Neuronal stem cell (in vitro differentiated cells): ENCODE data around the gene KLHL22.
A peak's percentile ranks its signal among the peaks of the same experiment; 100 is the strongest.

Experiments used
- DNase-seq: peaks from one replicate; pipeline ENCODE4 v3.0.0-alpha.2; 2013; ENCODE audit warnings: low spot score
- H2AFZ ChIP-seq: one replicate; pipeline ENCODE4 v1.6.1; 2013; ENCODE audit warnings: mild to moderate bottlenecking, low read length, inconsistent platforms
- H2AK5ac ChIP-seq: 2 replicates; pipeline ENCODE4 v1.6.1; 2013; ENCODE audit warnings: low read depth, mild to moderate bottlenecking, inconsistent platforms, low read length, moderate library complexity, mixed read lengths
- H2BK120ac ChIP-seq: 2 replicates; pipeline ENCODE4 v1.6.1; 2013; ENCODE audit warnings: low read depth, mild to moderate bottlenecking, inconsistent platforms, low read length, moderate library complexity, mixed read lengths
- H2BK12ac ChIP-seq: one replicate; pipeline ENCODE4 v1.6.1; 2013; ENCODE audit warnings: low read length, inconsistent platforms
- H2BK15ac ChIP-seq: 2 replicates; pipeline ENCODE4 v1.6.1; 2013; ENCODE audit warnings: mild to moderate bottlenecking, low read length, inconsistent platforms, mixed read lengths
- H2BK5ac ChIP-seq: one replicate; pipeline ENCODE4 v1.6.1; 2013; ENCODE audit warnings: inconsistent platforms, mild to moderate bottlenecking, low read length, moderate library complexity
- H3K14ac ChIP-seq: one replicate; pipeline ENCODE4 v1.6.1; 2013; ENCODE audit warnings: low read length, inconsistent platforms
- H3K18ac ChIP-seq: 2 replicates; pipeline ENCODE4 v1.6.1; 2013; ENCODE audit warnings: low read length, inconsistent platforms
- H3K23ac ChIP-seq: 2 replicates; pipeline ENCODE4 v1.6.1; 2013; ENCODE audit warnings: low read depth, mild to moderate bottlenecking, mixed read lengths, low read length, inconsistent platforms; ENCODE audit not compliant: poor library complexity
- H3K27ac ChIP-seq: replicated peaks from 3 replicates; pipeline ENCODE4 v1.5.1; 2013; ENCODE audit warnings: low read length, inconsistent platforms
- H3K27me3 ChIP-seq, 3 experiments: 2 replicates each; pipeline ENCODE4 v1.6.1; 2013; ENCODE audit warnings: low read length in 3 of 3, mild to moderate bottlenecking in 2 of 3, inconsistent platforms in 1 of 3, low read depth in 1 of 3, mixed read lengths in 1 of 3, moderate library complexity in 1 of 3; ENCODE audit not compliant: control insufficient read depth in 3 of 3, insufficient read depth in 3 of 3
- H3K36me3 ChIP-seq, 2 donors: replicated peaks in 1 of 2; 2 replicates each; pipeline ENCODE4 v1.6.1; 2013; ENCODE audit warnings: low read length in 2 of 2; ENCODE audit not compliant: control insufficient read depth in 2 of 2, insufficient read depth in 2 of 2
- H3K4ac ChIP-seq: 2 replicates; pipeline ENCODE4 v1.6.1; 2013; ENCODE audit warnings: inconsistent platforms, mild to moderate bottlenecking, low read length, moderate library complexity
- H3K4me1 ChIP-seq, 2 donors: 1 replicate in 1 of 2; 2 replicates in 1 of 2; pipeline ENCODE4 v1.6.1; 2013; ENCODE audit warnings: low read length in 2 of 2, low read depth in 1 of 2; ENCODE audit not compliant: control insufficient read depth in 2 of 2, insufficient read depth in 1 of 2
- H3K4me2 ChIP-seq: one replicate; pipeline ENCODE4 v1.6.1; 2013; ENCODE audit warnings: mild to moderate bottlenecking, low read length, inconsistent platforms; ENCODE audit not compliant: insufficient read depth, poor library complexity, severe bottlenecking
- H3K4me3 ChIP-seq, 2 donors: 2 replicates each; pipeline ENCODE4 v1.5.1; 2013; ENCODE audit warnings: low read length in 2 of 2, mild to moderate bottlenecking in 2 of 2, inconsistent platforms in 1 of 2, moderate library complexity in 1 of 2
- H3K79me1 ChIP-seq: one replicate; pipeline ENCODE4 v1.6.1; 2013; ENCODE audit warnings: low read depth, mild to moderate bottlenecking, inconsistent platforms, low read length, moderate library complexity
- H3K9ac ChIP-seq: one replicate; pipeline ENCODE4 v1.6.1; 2013; ENCODE audit warnings: mild to moderate bottlenecking, low read depth, low read length, inconsistent platforms; ENCODE audit not compliant: poor library complexity
- H3K9me3 ChIP-seq, 2 donors: replicated peaks in 1 of 2; 2 replicates each; pipeline versions ENCODE3 to v1.6.1; 2013; ENCODE audit warnings: low read length in 2 of 2, mild to moderate bottlenecking in 2 of 2, inconsistent platforms in 1 of 2, low read depth in 1 of 2, mixed read lengths in 1 of 2, moderate library complexity in 1 of 2; ENCODE audit not compliant: control insufficient read depth in 2 of 2, insufficient read depth in 1 of 2
- H4K8ac ChIP-seq: one replicate; pipeline ENCODE4 v1.6.1; 2013; ENCODE audit warnings: low read depth, mild to moderate bottlenecking, inconsistent platforms, low read length, moderate library complexity
- H4K91ac ChIP-seq: one replicate; pipeline ENCODE4 v1.6.1; 2013; ENCODE audit warnings: low read length, low read depth, mild to moderate bottlenecking, inconsistent platforms; ENCODE audit not compliant: poor library complexity
- WGBS, 2 donors: extraction: QIAGEN DNeasy Blood & Tissue Kit; methylation state at CpG; one replicate each; pipeline ENCODE4 v1.1.7; 2013; ENCODE audit warnings: missing lambda C conversion rate in 2 of 2, mixed read lengths in 1 of 2; ENCODE audit not compliant: insufficient read length in 2 of 2, insufficient replicate concordance in 1 of 2; ENCODE audit errors: extremely low coverage in 2 of 2; 5-methylcytosine and 5-hydroxymethylcytosine counted together

KLHL22 gene

DNA sequence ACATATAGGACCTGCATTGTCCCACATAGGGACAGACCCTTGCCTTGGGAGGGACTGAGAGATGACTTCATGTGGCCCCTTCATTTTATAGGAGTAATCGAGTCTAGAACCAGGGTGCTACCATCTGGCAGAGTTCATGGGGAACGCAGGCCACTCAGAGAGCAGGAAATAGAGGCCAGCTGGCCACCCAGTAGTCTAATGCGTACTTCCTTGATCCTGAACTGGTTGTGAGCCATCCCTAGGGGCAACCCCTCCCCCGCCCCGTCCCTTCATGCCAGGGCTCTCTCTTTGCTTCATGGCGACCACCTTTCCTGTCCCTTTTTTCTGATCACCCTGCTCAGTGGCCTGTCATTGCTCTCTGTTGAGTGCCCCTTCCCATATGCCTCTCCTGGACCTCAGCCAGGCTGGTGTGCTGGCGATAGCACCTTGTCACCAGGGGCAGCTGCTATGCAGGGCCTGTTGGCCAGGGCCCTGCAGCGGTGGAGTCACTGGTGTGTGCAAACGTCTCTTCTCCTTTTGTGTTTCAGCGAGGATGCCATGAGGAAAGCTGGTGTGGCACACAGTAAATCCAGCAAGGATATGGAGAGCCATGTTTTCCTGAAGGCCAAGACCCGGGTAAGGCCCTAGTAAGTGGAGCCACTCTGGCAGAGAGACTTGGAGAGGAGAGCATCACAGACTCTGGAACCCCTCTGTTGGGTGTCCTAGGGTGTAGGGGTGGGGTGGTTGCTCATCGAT is 41.2 kb upstream of the KLHL22 start:
- Histone ChIP-seq H2AK5ac (no peak overlapping the region), H3K36me3 (peaks cover 5 to 67% of the 10 kb centered on the region in 2 donors)
- no CpG with 5 or more reads among the region's 12 CpGs for WGBS, 2 donors

DNA sequence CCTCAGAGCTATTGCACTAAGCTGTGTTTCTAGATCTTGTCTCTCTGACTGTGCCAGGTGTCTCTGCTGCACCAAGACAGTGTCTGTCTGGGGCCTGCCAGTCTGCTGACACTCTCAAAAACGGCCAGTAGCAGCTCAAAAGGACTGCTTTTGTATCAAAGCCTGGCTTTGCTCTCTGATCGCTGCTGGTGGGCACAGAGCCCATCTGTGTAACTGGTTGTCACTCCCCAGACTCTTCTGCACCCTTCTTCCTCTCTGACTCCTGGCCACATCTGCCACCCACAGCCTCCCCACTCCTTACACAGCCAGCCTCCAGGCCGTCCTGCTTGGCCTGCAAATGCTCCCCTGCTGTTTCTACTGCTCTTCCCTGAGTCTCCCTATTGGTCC is 38.3 kb upstream of the KLHL22 start:
- H2BK15ac ChIP-seq = no peak overlapping the region
- no peak overlapping the region for H3K4ac ChIP-seq
- no peak overlapping the region for H3K9ac ChIP-seq
- no peak overlapping the region for H2AFZ ChIP-seq
- peaks cover 21 to 34% of the 10 kb centered on the region in 2 donors for H3K4me1 ChIP-seq
- peaks cover 5 to 56% of the 10 kb centered on the region in 2 donors for H3K36me3 ChIP-seq
- no peaks in the 10 kb centered on the region for H3K9me3 ChIP-seq
- H3K27me3 ChIP-seq = no peaks in the 10 kb centered on the region
- no peak for DNase-seq
- H2AK5ac ChIP-seq = no peak overlapping the region
- no peak overlapping the region for H2BK120ac ChIP-seq
- no peak overlapping the region for H4K8ac ChIP-seq
- no peak overlapping the region for H2BK5ac ChIP-seq
- H3K14ac ChIP-seq = no peak overlapping the region
- peak overlapping the region; percentile 70 for H3K23ac ChIP-seq
- no peak overlapping the region for H2BK12ac ChIP-seq
- H3K4me2 ChIP-seq = no peak overlapping the region
- H3K27ac ChIP-seq = no peak overlapping the region
- H4K91ac ChIP-seq = no peak overlapping the region
- H3K79me1 ChIP-seq = peaks cover 22% of the 10 kb centered on the region
- no peak overlapping the region for H3K18ac ChIP-seq
- no CpG with 5 or more reads among the region's 3 CpGs for WGBS, 2 donors
- peak overlapping the region in 1 of 2 donors; percentile 22 for H3K4me3 ChIP-seq

More for the DNA sequence above, 41.2 kb upstream of the KLHL22 start:
- H3K4ac ChIP-seq = no peak overlapping the region
- no peak overlapping the region for H3K18ac ChIP-seq
- H2BK15ac ChIP-seq = no peak overlapping the region
- no peak overlapping the region for H3K14ac ChIP-seq
- H4K8ac ChIP-seq = no peak overlapping the region
- H4K91ac ChIP-seq = no peak overlapping the region
- H2BK5ac ChIP-seq = no peak overlapping the region
- no peak overlapping the region for H3K4me3 ChIP-seq
- no peaks in the 10 kb centered on the region for H3K27me3 ChIP-seq
- peaks cover 16 to 19% of the 10 kb centered on the region in 2 donors for H3K4me1 ChIP-seq
- no peak overlapping the region for H3K23ac ChIP-seq
- H2BK120ac ChIP-seq = no peak overlapping the region
- no peak overlapping the region for H3K4me2 ChIP-seq
- H2AFZ ChIP-seq = no peak overlapping the region
- no peak for DNase-seq
- no peak overlapping the region for H3K9ac ChIP-seq
- H3K9me3 ChIP-seq = no peaks in the 10 kb centered on the region
- no peak overlapping the region for H3K27ac ChIP-seq
- H2BK12ac ChIP-seq = no peak overlapping the region
- H3K79me1 ChIP-seq = peaks cover 16% of the 10 kb centered on the region

DNA sequence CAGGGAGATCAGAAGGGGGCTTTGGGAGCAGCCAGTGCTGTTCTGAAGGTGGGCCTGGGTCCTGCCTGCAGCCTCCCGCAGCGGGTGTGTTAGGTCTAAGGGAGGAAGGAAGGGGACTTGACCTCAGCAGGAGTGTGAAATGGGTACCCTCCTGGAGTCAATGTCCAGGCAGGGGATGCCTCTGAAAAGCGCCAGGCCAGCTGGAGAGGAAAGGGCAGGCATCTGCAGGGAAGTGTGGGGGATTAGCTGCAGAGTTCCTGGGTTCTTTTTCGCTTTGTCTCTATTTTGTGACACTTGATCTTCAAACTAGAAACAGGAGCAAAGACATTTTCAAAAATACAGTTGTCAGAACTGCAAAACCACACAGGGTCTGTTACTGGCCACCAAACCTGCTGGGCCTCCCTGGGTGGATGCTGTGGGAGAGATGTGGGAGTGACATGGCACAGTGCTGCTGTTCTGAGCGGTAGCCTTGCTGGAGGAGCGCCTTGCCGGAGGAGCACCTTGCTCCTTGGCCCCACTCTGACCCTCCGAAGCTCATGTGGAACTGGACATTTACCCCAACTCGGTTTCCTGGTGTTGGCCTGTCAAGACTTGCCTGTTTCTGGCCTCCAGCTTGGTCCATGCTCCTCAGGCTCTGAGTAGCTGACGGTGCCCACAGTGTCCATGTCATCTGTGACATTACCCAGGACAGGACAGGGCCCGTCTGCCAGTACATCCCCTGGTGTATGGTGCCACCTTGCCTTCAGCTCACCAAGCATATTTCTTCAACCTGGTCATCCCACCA is 37.7 kb upstream of the KLHL22 start:
- peaks cover 21 to 34% of the 10 kb centered on the region in 2 donors for H3K4me1 ChIP-seq

More for the DNA sequence above, 37.7 kb upstream of the KLHL22 start:
- no peak overlapping the region for H3K14ac ChIP-seq
- no peak overlapping the region for H2BK15ac ChIP-seq
- H3K27ac ChIP-seq = peak overlapping the region; percentile 11
- H4K91ac ChIP-seq = peak overlapping the region; percentile 77
- H3K4me2 ChIP-seq = no peak overlapping the region
- peaks cover 2 to 5% of the 10 kb centered on the region in 2 donors for H3K9me3 ChIP-seq
- H3K18ac ChIP-seq = peak overlapping the region; percentile 41
- no peak overlapping the region for H2BK120ac ChIP-seq
- H2AFZ ChIP-seq = peak overlapping the region; percentile 36
- peak overlapping the region; percentile 42 for H3K4ac ChIP-seq
- peak overlapping the region in 1 of 2 donors; percentile 22 for H3K4me3 ChIP-seq
- no peak overlapping the region for H2BK5ac ChIP-seq
- H3K23ac ChIP-seq = peak overlapping the region; percentile 70
- H3K79me1 ChIP-seq = peaks cover 25% of the 10 kb centered on the region
- peaks cover 10 to 56% of the 10 kb centered on the region in 2 donors for H3K36me3 ChIP-seq
- no peak for DNase-seq
- H2AK5ac ChIP-seq = peak overlapping the region; percentile 67
- no CpG with 5 or more reads among the region's 11 CpGs for WGBS, 2 donors
- no peak overlapping the region for H3K9ac ChIP-seq
- H2BK12ac ChIP-seq = no peak overlapping the region
- H3K27me3 ChIP-seq = no peaks in the 10 kb centered on the region
- no peak overlapping the region for H4K8ac ChIP-seq
